Measurements from ENCODE around the gene TRIM29. TPM values are rescaled to one million over a fixed set of nuclear protein-coding genes. Genes with fewer than 3 reads are reported as not detected.

The TRIM29 gene
- total RNA-seq, 4 donors from 2014 or later: 1.3 to 5.7 (median 3.0) TPM

GRCh38 chr11:120109531-120109930 lies 28.4 kb downstream of the TRIM29 start:
- TF ChIP-seq, protein P1, sequence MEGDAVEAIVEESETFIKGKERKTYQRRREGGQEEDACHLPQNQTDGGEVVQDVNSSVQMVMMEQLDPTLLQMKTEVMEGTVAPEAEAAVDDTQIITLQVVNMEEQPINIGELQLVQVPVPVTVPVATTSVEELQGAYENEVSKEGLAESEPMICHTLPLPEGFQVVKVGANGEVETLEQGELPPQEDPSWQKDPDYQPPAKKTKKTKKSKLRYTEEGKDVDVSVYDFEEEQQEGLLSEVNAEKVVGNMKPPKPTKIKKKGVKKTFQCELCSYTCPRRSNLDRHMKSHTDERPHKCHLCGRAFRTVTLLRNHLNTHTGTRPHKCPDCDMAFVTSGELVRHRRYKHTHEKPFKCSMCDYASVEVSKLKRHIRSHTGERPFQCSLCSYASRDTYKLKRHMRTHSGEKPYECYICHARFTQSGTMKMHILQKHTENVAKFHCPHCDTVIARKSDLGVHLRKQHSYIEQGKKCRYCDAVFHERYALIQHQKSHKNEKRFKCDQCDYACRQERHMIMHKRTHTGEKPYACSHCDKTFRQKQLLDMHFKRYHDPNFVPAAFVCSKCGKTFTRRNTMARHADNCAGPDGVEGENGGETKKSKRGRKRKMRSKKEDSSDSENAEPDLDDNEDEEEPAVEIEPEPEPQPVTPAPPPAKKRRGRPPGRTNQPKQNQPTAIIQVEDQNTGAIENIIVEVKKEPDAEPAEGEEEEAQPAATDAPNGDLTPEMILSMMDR (IDR thresholded peaks at IDR 0.05): no peak
- ATAC-seq (ENCODE audit: low FRiP score) (no peak), DNase-seq (ENCODE audit: low spot score) (no peak)

DNA sequence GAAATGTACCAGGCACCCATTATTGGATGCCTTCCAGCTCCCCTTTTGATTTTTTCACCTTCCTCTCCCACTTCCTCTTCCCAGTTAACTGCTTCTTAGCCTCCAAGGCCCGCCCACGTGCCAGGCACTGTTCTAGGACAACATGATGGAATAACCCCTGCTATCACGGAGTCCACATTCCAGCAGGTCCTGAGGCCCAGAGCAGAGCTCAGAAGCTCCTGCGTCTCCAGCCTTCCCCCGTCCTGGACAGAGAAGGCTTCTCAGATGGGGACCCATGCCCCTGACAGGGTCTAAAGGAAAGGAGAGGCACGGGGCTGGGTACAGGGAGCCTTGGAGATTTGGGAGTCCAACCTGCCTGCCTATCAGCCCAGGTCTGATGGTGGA lies 29.1 kb downstream of the TRIM29 start:
- DNase-seq (ENCODE audit: low spot score) (no peak), ATAC-seq (ENCODE audit: low FRiP score) (no peak)
- TF ChIP-seq, protein P1 (IDR thresholded peaks at IDR 0.05): no peak

DNA sequence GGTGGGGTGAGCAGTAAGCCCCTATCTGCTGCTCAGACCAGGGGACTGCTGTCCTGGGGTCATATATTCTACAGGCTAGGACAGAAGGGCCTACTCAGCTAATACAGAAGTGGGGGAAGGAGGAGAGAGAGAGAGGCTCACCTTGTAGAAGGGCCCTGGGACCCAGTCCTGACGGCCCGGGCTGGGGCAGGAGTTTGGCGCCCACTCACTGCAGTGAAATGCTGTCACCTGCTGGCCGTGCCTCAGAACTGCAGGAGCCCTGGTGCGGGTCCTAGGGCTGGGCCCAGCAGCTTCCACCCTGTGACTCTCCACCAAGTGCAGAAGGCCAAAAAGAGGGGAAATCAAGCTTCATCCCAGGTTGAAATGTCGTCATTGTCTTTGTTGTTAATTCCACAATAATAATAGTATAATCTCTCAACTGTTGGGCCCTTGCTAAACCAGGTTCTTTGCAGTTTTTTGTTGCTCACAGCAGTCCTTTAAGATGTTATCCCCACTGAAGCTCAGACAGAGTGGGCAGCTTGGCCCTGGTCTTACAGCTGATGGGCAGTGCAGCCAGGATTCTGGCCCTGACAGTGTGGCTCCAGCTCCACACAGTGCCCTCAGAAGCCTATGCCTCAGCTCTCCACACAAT lies 29.6 kb downstream of the TRIM29 start:
- peak; percentile 75 for ATAC-seq (ENCODE audit: low FRiP score)
- DNase-seq (ENCODE audit: low spot score): peak; percentile 65
- TF ChIP-seq, protein P1 (IDR thresholded peaks at IDR 0.05): peak in 1 of 3 donors; percentile 93

- TF ChIP-seq, protein P1 (IDR thresholded peaks at IDR 0.05): no peak
- DNase-seq (ENCODE audit: low spot score): no peak
- no peak for ATAC-seq (ENCODE audit: low FRiP score)
Observed at GRCh38 chr11:120107692-120108091, 30.2 kb downstream of the TRIM29 start.

DNA sequence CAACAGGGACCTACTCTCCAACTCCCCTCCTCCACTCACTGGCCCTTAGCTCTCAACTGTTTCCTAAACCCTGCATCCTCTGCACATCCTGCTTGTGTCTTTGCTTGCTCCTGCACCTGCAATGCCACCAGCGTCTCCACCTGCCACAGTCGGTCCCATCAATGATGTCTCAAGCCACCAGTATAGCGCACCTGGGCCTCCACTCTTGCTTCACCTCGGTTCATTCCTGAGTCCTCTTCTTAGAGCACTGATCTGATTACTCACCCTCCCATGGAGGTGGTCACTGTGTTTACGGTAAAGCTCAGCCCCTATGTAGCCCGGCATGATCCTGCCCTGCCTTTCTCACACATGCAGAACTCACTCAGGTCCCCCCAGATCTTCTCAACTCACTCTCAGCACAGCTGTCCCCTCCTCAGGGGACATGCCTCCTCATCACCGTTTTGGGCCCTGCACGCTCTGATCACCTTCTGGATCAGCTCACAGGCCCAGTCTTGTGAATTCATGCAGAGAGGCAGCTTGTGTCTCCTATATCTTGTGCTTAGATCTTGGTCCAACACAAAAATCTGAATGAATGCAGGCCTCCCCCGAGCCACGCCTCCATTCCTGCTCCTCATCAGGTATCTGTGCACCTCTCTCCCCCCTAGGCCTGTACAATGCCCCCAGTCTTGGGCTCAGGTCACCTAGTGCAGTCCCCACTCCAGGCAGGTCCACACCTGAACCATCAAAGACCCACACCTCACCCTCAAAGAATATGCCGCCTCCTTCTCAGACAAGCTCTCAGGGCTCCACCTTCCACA lies 31.4 kb downstream of the TRIM29 start:
- ATAC-seq (ENCODE audit: low FRiP score): no peak
- TF ChIP-seq, protein P1 (IDR thresholded peaks at IDR 0.05): no peak
- no peak for DNase-seq (ENCODE audit: low spot score)

DNA sequence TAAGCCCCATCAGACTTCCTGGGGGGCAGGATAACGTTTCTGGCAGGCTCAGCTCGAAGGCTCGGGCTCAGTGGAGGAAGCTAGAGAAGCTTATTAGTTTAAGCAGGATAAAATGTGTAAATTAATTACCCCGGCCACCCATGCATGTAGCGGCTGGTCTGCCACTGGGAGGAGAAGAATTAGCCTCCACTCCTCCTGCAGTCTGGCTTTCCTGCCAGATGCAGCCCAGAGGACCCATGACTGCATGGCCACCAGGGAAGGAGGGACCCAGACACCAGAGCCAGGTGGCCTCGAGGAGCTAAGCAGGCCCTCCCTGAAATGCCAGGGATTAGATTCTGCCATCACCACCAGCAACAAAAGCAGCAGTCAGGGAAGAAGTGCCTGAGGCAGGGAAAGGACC lies 32.3 kb downstream of the TRIM29 start:
- no peak for ATAC-seq (ENCODE audit: low FRiP score)
- TF ChIP-seq, protein P1 (IDR thresholded peaks at IDR 0.05): no peak
- DNase-seq (ENCODE audit: low spot score): no peak

Data from omental fat pad (tissue), 4 donors.